Neuronal stem cell (in vitro differentiated cells): ENCODE measurements around the gene ATP11A.
A peak's percentile ranks its signal among the peaks of the same experiment; 100 is the strongest.

Source experiments
- DNase-seq: peaks from one replicate; pipeline ENCODE4 v3.0.0-alpha.2; 2013; ENCODE audit warnings: low spot score
- H2AFZ ChIP-seq: one replicate; pipeline ENCODE4 v1.6.1; 2013; ENCODE audit warnings: mild to moderate bottlenecking, low read length, inconsistent platforms
- H2AK5ac ChIP-seq: 2 replicates; pipeline ENCODE4 v1.6.1; 2013; ENCODE audit warnings: low read depth, mild to moderate bottlenecking, inconsistent platforms, low read length, moderate library complexity, mixed read lengths
- H2BK120ac ChIP-seq: 2 replicates; pipeline ENCODE4 v1.6.1; 2013; ENCODE audit warnings: low read depth, mild to moderate bottlenecking, inconsistent platforms, low read length, moderate library complexity, mixed read lengths
- H2BK12ac ChIP-seq: one replicate; pipeline ENCODE4 v1.6.1; 2013; ENCODE audit warnings: low read length, inconsistent platforms
- H2BK15ac ChIP-seq: 2 replicates; pipeline ENCODE4 v1.6.1; 2013; ENCODE audit warnings: mild to moderate bottlenecking, low read length, inconsistent platforms, mixed read lengths
- H2BK5ac ChIP-seq: one replicate; pipeline ENCODE4 v1.6.1; 2013; ENCODE audit warnings: inconsistent platforms, mild to moderate bottlenecking, low read length, moderate library complexity
- H3K14ac ChIP-seq: one replicate; pipeline ENCODE4 v1.6.1; 2013; ENCODE audit warnings: low read length, inconsistent platforms
- H3K18ac ChIP-seq: 2 replicates; pipeline ENCODE4 v1.6.1; 2013; ENCODE audit warnings: low read length, inconsistent platforms
- H3K23ac ChIP-seq: 2 replicates; pipeline ENCODE4 v1.6.1; 2013; ENCODE audit warnings: low read depth, mild to moderate bottlenecking, mixed read lengths, low read length, inconsistent platforms; ENCODE audit not compliant: poor library complexity
- H3K27ac ChIP-seq: replicated peaks from 3 replicates; pipeline ENCODE4 v1.5.1; 2013; ENCODE audit warnings: low read length, inconsistent platforms
- H3K27me3 ChIP-seq, 3 experiments: 2 replicates each; pipeline ENCODE4 v1.6.1; 2013; ENCODE audit warnings: low read length in 3 of 3, mild to moderate bottlenecking in 2 of 3, inconsistent platforms in 1 of 3, low read depth in 1 of 3, mixed read lengths in 1 of 3, moderate library complexity in 1 of 3; ENCODE audit not compliant: control insufficient read depth in 3 of 3, insufficient read depth in 3 of 3
- H3K36me3 ChIP-seq, 2 donors: replicated peaks in 1 of 2; 2 replicates each; pipeline ENCODE4 v1.6.1; 2013; ENCODE audit warnings: low read length in 2 of 2; ENCODE audit not compliant: control insufficient read depth in 2 of 2, insufficient read depth in 2 of 2
- H3K4ac ChIP-seq: 2 replicates; pipeline ENCODE4 v1.6.1; 2013; ENCODE audit warnings: inconsistent platforms, mild to moderate bottlenecking, low read length, moderate library complexity
- H3K4me1 ChIP-seq, 2 donors: 1 replicate in 1 of 2; 2 replicates in 1 of 2; pipeline ENCODE4 v1.6.1; 2013; ENCODE audit warnings: low read length in 2 of 2, low read depth in 1 of 2; ENCODE audit not compliant: control insufficient read depth in 2 of 2, insufficient read depth in 1 of 2
- H3K4me2 ChIP-seq: one replicate; pipeline ENCODE4 v1.6.1; 2013; ENCODE audit warnings: mild to moderate bottlenecking, low read length, inconsistent platforms; ENCODE audit not compliant: insufficient read depth, poor library complexity, severe bottlenecking
- H3K4me3 ChIP-seq, 2 donors: 2 replicates each; pipeline ENCODE4 v1.5.1; 2013; ENCODE audit warnings: low read length in 2 of 2, mild to moderate bottlenecking in 2 of 2, inconsistent platforms in 1 of 2, moderate library complexity in 1 of 2
- H3K79me1 ChIP-seq: one replicate; pipeline ENCODE4 v1.6.1; 2013; ENCODE audit warnings: low read depth, mild to moderate bottlenecking, inconsistent platforms, low read length, moderate library complexity
- H3K9ac ChIP-seq: one replicate; pipeline ENCODE4 v1.6.1; 2013; ENCODE audit warnings: mild to moderate bottlenecking, low read depth, low read length, inconsistent platforms; ENCODE audit not compliant: poor library complexity
- H3K9me3 ChIP-seq, 2 donors: replicated peaks in 1 of 2; 2 replicates each; pipeline versions ENCODE3 to v1.6.1; 2013; ENCODE audit warnings: low read length in 2 of 2, mild to moderate bottlenecking in 2 of 2, inconsistent platforms in 1 of 2, low read depth in 1 of 2, mixed read lengths in 1 of 2, moderate library complexity in 1 of 2; ENCODE audit not compliant: control insufficient read depth in 2 of 2, insufficient read depth in 1 of 2
- H4K8ac ChIP-seq: one replicate; pipeline ENCODE4 v1.6.1; 2013; ENCODE audit warnings: low read depth, mild to moderate bottlenecking, inconsistent platforms, low read length, moderate library complexity
- H4K91ac ChIP-seq: one replicate; pipeline ENCODE4 v1.6.1; 2013; ENCODE audit warnings: low read length, low read depth, mild to moderate bottlenecking, inconsistent platforms; ENCODE audit not compliant: poor library complexity
- WGBS, 2 donors: extraction: QIAGEN DNeasy Blood & Tissue Kit; methylation state at CpG; one replicate each; pipeline ENCODE4 v1.1.7; 2013; ENCODE audit warnings: missing lambda C conversion rate in 2 of 2, mixed read lengths in 1 of 2; ENCODE audit not compliant: insufficient read length in 2 of 2, insufficient replicate concordance in 1 of 2; ENCODE audit errors: extremely low coverage in 2 of 2; 5-methylcytosine and 5-hydroxymethylcytosine counted together

Gene ATP11A

GRCh38 chr13:112688560-112689302, 1.1 kb upstream of the ATP11A start:
- no peak for DNase-seq
- Histone ChIP-seq H3K4me3 (peak overlapping the region; percentile 59 to 69), H3K4me1 (peaks cover 10 to 22% of the 10 kb centered on the region in 2 donors), H2AK5ac (peak overlapping the region; percentile 73), H3K9ac (no peak overlapping the region), H3K36me3 (no peaks in the 10 kb centered on the region), H3K18ac (peak overlapping the region; percentile 91), H3K9me3 (peaks cover 2 to 3% of the 10 kb centered on the region in 2 donors), H3K4me2 (peak overlapping the region; percentile 82), H3K14ac (peak overlapping the region; percentile 14), H3K79me1 (peaks cover 5% of the 10 kb centered on the region), H4K91ac (peak overlapping the region; percentile 68), H3K4ac (no peak overlapping the region), H4K8ac (peak overlapping the region; percentile 57), H3K27me3 (peaks cover 0 to 28% (median 0%) of the 10 kb centered on the region in 3 experiments), H2BK5ac (peak overlapping the region; percentile 91), H2BK120ac (no peak overlapping the region), H2BK15ac (peak overlapping the region; percentile 41), H3K27ac (peak overlapping the region; percentile 70), H2AFZ (peak overlapping the region; percentile 91), H3K23ac (peak overlapping the region; percentile 22), H2BK12ac (no peak overlapping the region)
- WGBS, 2 donors, result no CpG with 5 or more reads among the region's 15 CpGs

- Histone ChIP-seq H2AK5ac (no peak overlapping the region), H4K8ac (no peak overlapping the region), H3K4me1 (peaks cover 10 to 29% of the 10 kb centered on the region in 2 donors), H3K27ac (peak overlapping the region; percentile 83), H3K14ac (peak overlapping the region; percentile 49), H3K4ac (no peak overlapping the region), H3K4me2 (peak overlapping the region; percentile 82), H2AFZ (peak overlapping the region; percentile 91), H3K79me1 (peaks cover 5% of the 10 kb centered on the region), H3K23ac (peak overlapping the region; percentile 77), H3K4me3 (peak overlapping the region; percentile 59 to 96), H2BK5ac (peak overlapping the region; percentile 76), H3K9ac (peak overlapping the region; percentile 93), H3K27me3 (peaks cover 0 to 26% (median 0%) of the 10 kb centered on the region in 3 experiments), H2BK12ac (no peak overlapping the region), H4K91ac (no peak overlapping the region), H3K36me3 (no peaks in the 10 kb centered on the region), H3K18ac (peak overlapping the region; percentile 94), H2BK15ac (peak overlapping the region; percentile 38), H2BK120ac (peak overlapping the region; percentile 77), H3K9me3 (peaks cover 2 to 3% of the 10 kb centered on the region in 2 donors)
- no CpG with 5 or more reads among the region's 77 CpGs for WGBS, 2 donors
- no peak for DNase-seq
Measured at GRCh38 chr13:112690283-112690929, 568 bp downstream of the ATP11A start.

- Histone ChIP-seq H3K18ac (no peak overlapping the region), H3K79me1 (peaks cover 10% of the 10 kb centered on the region), H4K91ac (no peak overlapping the region), H2BK12ac (no peak overlapping the region), H3K4me3 (peak overlapping the region; percentile 16 to 59), H3K14ac (no peak overlapping the region), H4K8ac (no peak overlapping the region), H2AFZ (no peak overlapping the region), H3K4me1 (peaks cover 10 to 29% of the 10 kb centered on the region in 2 donors), H2AK5ac (no peak overlapping the region), H3K4me2 (peak overlapping the region; percentile 82), H2BK5ac (no peak overlapping the region), H3K4ac (no peak overlapping the region), H3K27ac (no peak overlapping the region), H3K36me3 (peaks cover under 1 to 4% of the 10 kb centered on the region in 2 donors), H2BK120ac (no peak overlapping the region), H3K9me3 (peaks cover 0 to 3% of the 10 kb centered on the region in 2 donors), H3K23ac (no peak overlapping the region), H2BK15ac (no peak overlapping the region), H3K9ac (no peak overlapping the region), H3K27me3 (peaks cover 0 to 22% (median 0%) of the 10 kb centered on the region in 3 experiments)
- no peak for DNase-seq
- WGBS, 2 donors, result no CpG with 5 or more reads among the region's 11 CpGs
Measured at GRCh38 chr13:112692104-112692503, 2.3 kb downstream of the ATP11A start.

GRCh38 chr13:112692586-112692985, 2.7 kb downstream of the ATP11A start:
- Histone ChIP-seq H3K4me3 (no peak overlapping the region), H4K91ac (no peak overlapping the region), H3K4me2 (no peak overlapping the region), H2BK5ac (no peak overlapping the region), H2BK120ac (no peak overlapping the region), H3K36me3 (peaks cover 1 to 4% of the 10 kb centered on the region in 2 donors), H3K9me3 (peaks cover 0 to 3% of the 10 kb centered on the region in 2 donors), H3K4me1 (peaks cover 10 to 29% of the 10 kb centered on the region in 2 donors), H3K4ac (no peak overlapping the region), H2BK15ac (no peak overlapping the region), H3K9ac (no peak overlapping the region), H4K8ac (no peak overlapping the region), H3K27me3 (peaks cover 0 to 22% (median 0%) of the 10 kb centered on the region in 3 experiments), H3K23ac (no peak overlapping the region), H2BK12ac (no peak overlapping the region), H3K14ac (no peak overlapping the region), H2AFZ (no peak overlapping the region), H2AK5ac (no peak overlapping the region), H3K27ac (no peak overlapping the region), H3K79me1 (peaks cover 10% of the 10 kb centered on the region), H3K18ac (no peak overlapping the region)
- DNase-seq, result no peak
- no CpG with 5 or more reads among the region's 5 CpGs for WGBS, 2 donors
